Stimulated activated CD8-positive, alpha-beta memory T cell treated with anti-CD3 and anti-CD28 coated beads, Interleukin-15, amount 100 ng/mL, for 24 hours (primary cell): ENCODE data around the gene METTL23.
A peak's percentile ranks its signal among the peaks of the same experiment; 100 is the strongest.

Source experiments
- DNase-seq: peaks from one replicate; pipeline ENCODE4 v3.0.0-alpha.2; 2020; ENCODE audit warnings: low read depth

The METTL23 gene, protein sequence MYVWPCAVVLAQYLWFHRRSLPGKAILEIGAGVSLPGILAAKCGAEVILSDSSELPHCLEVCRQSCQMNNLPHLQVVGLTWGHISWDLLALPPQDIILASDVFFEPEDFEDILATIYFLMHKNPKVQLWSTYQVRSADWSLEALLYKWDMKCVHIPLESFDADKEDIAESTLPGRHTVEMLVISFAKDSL

GRCh38 chr17:76726776-76727718, at the start of gene METTL23:
TSS of gene METTL23 (plus strand) at chr17:76726839. CDS start at chr17:76729711, 2,872 bp downstream.
- DNase-seq = peak; percentile 74

DNA sequence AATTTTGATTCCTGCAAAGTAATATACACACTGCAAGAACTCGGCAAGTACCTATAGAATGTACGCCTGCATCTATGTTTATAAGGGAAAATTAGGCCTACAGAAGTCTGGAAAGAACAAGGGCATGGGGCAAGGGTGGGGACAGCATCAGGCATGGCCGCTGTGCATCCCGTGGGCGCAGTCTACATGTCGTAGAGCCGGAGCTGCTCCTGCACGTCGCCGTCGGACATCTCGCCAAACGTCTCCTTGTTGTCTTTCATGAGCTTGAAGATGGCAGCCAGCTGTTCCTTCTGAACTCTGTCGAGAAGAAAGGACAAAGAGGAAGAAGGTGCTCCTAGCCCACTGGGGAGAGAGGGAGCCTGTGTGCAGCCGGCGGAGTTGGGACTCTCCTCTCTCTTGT, 49.2 kb upstream of the METTL23 start:
- DNase-seq = no peak

GRCh38 chr17:76678330-76678729, 48.3 kb upstream of the METTL23 start:
- DNase-seq = no peak

GRCh38 chr17:76679239-76679638, 47.4 kb upstream of the METTL23 start:
- DNase-seq = no peak

GRCh38 chr17:76681222-76682137, 45.2 kb upstream of the METTL23 start:
- peak; percentile 21 for DNase-seq

DNA sequence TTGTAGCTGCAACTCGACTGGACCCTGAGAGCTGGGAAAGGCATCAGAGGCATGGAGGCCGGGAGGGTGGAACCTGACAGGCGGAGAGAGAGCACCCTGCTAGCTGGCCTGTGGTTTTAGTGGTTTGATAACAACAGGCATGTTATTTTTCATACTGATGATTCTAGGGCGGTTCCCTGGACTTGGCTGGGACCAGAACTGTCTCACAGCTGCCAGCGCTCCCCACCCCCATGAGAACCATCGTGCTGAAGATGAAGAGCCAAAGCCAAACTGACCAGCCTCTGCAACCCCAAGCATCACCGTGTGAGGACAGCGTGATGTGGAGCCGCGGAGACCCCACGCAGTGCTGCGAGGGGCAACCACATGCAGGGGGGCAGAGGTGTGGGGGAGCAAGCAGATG, 44.3 kb upstream of the METTL23 start:
- DNase-seq = no peak

DNA sequence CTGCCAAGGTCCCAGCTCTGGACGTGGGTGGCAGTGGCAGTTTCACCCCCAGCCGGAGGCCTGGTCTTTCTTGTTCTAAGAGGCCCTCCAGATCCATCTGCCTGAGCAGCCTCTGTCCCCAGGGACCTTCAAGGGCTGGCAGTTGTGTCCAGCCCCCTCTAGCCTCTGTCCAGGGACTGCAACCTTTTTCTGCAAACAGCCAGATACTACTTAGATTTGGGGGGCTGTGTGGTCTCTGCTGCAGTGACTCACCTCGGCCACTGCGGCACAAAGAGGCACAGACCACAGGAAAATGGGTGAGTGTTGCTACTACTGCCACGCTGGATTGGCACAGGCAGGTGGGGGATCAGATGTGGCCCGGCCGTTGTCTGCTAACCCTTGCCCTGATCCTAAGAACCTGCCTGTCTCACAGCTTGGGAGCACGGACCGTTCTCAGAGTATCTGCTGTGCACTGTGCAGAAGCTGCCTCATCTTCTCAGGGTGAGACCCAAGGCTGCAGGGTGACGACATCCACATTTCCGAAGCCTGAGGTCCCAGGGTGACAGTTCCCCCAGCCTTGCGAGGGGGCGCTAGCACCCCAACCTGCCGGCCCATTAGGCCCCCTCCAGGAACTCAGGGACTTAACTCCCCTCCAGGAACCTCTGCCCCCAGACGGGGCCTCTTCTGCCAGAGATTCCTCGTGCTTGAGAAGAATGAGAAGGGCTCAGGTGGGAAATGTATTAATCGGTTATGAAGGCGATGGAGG, 43.5 kb upstream of the METTL23 start:
- DNase-seq = no peak

GRCh38 chr17:76683921-76684745, 42.5 kb upstream of the METTL23 start:
- DNase-seq = no peak

- no peak for DNase-seq
These were observed 41.9 kb upstream of the METTL23 start for GRCh38 chr17:76684756-76685155.

- DNase-seq = no peak
These were observed 41.3 kb upstream of the METTL23 start for GRCh38 chr17:76685366-76685765.

- DNase-seq = no peak
These were observed 40.8 kb upstream of the METTL23 start for GRCh38 chr17:76685846-76686245.

DNA sequence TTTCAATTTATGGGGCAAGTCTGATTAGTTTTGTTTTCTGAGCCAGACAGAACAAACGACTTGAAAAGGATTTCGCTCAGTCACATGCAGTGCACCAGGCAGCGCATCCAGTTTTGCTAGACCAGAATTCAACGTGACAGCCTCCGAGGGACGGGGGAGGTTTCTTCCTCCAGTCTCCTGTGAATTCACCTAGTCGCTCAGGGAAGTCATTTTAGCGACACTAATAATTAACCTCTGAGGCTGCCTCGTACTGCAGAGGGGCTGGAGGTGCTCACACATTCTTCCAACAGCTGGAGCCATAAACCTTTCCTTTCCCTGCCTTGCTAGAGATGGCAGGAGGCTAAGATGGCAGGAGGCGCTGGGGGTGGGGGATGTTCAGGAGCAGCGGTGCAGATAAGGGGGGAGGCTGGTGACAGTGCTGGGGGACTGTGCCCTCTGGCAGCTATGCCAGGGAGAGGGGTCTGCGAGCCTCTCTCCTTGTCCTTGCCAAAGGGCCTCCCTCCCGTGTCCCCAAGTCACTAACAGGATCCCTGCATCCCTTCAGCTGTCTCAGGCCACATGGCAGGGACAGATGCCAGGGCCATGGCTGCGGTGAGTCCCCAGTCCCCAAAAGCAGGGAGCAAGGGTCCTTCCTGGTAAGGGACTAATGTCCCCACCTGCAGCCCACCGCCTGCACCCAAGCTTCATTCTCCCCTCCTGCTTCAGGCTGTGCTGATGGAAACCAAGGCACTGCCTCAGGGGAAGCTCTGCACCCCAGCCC, 39.9 kb upstream of the METTL23 start:
- DNase-seq = no peak

DNA sequence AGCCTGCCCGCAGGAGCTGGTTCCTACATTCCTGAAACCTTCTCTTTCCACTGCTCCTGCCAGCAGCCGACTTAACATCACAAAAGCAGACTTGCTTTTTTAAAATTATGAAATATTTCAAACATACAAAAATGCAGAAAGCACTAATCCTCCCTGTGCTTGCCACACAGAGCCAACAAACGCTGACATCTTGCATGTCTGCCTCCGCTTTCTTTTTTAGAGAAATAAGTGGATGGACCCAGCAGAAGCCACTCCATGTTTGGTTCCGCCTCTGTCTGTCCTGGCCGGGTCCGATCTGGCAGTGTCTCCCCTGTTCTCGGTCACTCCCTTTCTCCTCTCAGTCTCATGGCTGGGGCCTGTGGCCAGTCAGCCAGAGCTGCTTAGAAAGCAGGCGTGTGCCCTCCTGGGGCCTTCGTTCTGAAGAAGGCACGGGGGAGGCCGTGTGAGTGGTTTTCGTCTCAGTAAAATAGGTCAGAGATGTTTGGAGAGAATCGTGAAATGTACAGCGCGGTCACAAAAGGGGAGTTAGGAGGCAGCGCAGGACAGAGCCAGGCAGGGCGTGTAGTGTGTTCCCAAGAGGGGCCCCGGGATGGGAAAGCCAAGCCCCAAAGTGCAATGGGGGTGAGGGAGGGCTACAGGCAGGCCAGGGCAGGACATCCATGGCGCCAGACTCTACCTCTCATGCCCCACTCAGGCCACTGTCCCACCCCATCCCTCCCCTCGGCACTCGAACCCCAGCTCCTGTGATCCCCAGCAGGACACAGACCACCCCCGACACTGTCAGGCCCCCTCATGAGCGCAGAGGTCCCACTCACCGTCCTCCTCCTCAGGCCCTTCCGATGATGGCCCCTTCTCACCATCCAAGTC, 39.1 kb upstream of the METTL23 start:
- DNase-seq = no peak

DNA sequence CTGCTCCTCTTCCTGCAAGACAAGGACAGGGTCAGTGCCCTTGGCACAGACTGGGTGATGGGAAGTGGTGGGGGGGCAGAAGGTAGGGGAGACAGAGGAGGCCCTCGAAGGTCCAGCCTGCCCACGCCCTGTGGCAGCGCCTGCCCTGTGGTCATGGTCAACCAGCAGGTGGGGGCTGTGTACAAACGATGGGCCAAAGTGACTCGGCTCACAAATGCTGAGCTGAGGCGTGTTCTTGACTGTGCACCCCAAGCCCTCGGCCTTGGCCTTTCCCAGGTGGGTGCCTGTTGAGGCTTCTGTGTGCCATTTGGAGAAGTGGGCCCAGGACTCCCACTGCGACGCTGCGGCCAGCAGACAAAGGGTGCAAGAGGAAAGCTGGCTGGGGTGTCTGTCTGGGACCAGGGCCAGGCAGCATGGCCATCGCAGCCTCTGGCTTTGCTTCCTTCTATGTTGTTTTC, 38.4 kb upstream of the METTL23 start:
- DNase-seq = no peak

DNA sequence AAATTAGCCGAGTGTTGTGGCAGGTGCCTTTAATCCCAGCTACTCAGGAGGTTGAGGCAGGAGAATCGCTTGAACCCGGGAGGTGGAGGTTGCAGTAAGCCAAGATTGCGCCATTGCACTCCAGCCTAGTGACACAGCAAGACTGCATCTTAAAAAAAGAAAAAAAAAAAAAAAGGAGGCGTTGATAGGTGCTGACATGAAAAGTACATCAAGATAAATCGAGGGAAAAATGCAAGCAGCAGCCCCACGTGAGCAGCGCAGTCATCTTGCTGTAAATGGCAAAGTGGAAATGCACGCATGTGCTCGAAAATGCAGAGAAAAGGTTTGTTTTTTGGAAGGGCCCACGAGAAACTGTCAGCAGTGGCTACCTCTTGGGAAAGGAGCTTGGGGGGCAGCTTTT, 36.8 kb upstream of the METTL23 start:
- DNase-seq = no peak

GRCh38 chr17:76690596-76691280, 35.9 kb upstream of the METTL23 start:
- no peak for DNase-seq

DNA sequence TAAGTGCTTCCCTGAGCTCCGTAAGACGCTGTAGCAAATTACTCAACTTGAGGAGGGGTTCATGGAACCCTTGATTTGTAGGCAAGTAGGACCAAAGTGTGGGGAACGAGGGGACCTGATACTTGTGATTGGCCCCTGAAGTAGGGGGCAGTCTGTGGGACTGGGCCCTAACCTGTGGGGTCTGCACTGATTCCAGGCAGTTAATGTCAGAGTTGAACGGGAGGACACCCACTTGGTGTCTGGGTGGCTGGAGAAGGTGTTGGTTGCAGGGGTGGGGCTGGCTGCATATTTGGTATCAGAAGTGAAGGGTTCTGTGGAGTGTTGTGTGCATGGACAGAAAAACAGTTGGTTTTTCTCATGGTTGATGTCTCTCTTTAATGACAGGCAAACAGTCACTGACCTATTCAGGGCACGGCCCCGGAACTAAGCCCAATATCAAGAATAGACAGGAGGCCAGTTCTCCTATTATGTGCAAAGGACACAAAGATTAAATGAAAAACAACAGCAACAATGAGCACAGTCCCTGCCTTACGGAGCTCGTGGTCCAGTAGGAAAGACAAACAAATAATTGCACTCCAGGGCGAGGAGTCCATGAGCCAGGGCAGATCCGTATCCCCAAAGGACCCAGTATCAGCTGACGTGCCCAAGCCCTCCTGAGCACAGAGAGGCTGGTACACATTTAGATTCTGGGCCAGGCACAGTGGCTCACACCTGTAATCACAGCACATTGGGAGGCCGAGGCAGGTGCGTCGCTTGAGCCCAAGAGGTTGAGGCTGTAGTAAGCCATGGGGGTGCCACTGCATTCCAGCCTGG, 35.1 kb upstream of the METTL23 start:
- DNase-seq = no peak
